Stimulated activated CD8-positive, alpha-beta memory T cell treated with anti-CD3 and anti-CD28 coated beads, Interleukin-12 subunit alpha, Interleukin-12 subunit beta, amount 100 ng/mL, for 1 hour (primary cell): ENCODE results near the gene ATP6V1F.

ENCODE experiments used
- DNase-seq: peaks from one replicate; pipeline ENCODE4 v3.0.0-alpha.2; 2020; ENCODE audit warnings: low read depth

The ATP6V1F gene

GRCh38 chr7:128882134-128882533 is 19.5 kb downstream of the ATP6V1F start:
- no peak for DNase-seq

DNA sequence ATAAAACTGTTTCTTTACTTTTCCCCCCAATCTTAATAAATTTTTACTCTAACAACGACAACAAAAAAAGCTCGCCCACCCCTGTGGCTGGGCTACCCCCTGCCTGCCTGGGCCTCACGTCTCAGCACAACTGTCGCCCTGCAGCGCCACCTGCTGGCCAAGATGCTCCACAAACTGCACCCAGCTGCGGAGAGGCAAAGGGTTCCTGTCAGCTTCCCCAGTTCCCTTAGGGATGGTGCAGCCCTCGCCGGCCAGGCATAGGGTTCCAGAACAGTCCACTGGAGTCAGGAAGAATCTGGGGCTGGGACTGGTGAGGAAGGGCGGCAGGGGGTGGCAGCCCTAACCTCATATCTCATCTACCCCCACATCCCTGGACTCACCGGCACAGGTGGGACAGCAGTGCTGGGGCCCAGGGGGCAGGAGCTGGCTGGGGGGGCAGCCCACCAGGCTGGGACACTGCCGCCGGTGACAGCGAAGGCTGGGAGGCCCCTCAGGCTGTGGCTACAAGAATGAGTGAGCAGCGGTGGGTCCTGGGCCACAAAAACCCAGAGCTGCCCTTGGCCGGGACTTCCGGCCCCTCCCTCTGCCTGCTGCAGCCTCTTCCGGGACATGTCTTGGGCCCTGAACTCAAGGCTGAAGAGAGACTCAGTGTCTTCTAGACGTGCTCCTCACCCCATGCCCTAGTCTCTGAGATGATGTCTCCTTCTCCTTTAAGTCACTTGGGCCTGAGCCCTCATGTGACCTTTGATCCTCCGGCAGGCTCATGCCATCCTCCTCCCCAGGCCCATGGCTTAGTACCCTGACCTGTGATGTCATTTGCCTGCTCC is 21.2 kb downstream of the ATP6V1F start:
- DNase-seq, result peak; percentile 82

GRCh38 chr7:128884561-128885369 is 22.1 kb downstream of the ATP6V1F start:
- DNase-seq, result no peak

GRCh38 chr7:128885370-128886187 is 22.9 kb downstream of the ATP6V1F start:
- no peak for DNase-seq

GRCh38 chr7:128886391-128887168 is 23.9 kb downstream of the ATP6V1F start:
- DNase-seq, result no peak

- no peak for DNase-seq
Measured at GRCh38 chr7:128887169-128888038, 24.7 kb downstream of the ATP6V1F start.

- DNase-seq, result no peak
Measured at GRCh38 chr7:128888039-128888755, 25.5 kb downstream of the ATP6V1F start.

DNA sequence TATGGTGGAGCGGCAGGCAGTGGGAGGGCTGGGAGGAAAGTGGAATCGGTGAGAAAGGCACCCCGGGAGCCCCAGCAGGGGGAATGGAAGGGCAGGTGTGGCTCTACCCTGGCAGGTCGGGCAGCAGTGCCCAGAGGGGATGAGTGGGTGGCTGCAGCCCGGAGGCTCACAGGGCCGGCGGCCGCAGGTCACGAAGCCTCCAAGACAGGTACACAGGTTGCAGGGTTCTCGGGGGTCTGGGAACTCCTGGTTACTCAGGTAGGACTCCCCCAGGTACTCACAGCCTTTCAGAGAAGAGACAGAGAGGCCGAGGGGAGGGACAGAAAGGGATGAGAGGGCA is 26.1 kb downstream of the ATP6V1F start:
- DNase-seq, result no peak

GRCh38 chr7:128889121-128889520 is 26.5 kb downstream of the ATP6V1F start:
- DNase-seq, result no peak

DNA sequence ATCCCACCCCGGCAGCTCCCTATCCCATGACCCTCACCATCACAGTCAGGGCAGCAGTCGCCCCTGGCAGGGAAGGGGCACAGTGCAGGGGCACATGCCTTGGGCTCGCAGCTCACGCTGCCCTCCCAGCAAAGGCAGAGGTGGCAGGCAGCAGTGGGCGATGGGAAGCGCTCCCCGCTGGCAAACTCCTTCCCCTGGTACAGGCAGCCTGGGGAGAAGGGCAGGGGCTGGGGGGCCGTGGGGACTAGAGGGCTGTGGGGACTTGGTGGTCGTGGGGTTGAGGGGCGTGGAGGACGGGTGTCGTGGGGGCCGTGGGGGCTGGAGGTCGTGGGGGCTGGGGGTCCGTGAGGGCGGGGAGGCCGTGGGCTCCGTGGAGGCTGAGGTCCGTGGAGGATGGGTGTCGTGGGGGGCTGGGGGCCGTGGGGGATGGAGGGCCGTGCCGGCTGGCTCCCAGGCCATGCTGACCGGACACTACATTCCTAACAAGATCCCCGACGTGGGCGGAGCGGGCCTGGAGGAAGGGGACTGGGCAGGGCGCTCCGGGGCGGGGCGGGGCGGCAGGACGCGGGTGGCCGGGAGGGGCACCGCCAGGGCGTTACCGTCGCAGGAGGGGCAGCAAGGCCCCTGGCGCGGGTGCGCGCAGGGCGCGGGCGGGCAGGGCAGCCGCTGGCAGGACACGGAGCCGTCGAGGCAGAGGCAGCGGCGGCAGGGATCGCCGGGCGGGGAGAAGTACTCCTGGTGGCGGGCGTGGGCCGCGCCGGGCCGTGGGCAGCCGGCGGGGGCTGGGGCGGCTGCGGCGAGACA is 27.9 kb downstream of the ATP6V1F start:
- no peak for DNase-seq

DNA sequence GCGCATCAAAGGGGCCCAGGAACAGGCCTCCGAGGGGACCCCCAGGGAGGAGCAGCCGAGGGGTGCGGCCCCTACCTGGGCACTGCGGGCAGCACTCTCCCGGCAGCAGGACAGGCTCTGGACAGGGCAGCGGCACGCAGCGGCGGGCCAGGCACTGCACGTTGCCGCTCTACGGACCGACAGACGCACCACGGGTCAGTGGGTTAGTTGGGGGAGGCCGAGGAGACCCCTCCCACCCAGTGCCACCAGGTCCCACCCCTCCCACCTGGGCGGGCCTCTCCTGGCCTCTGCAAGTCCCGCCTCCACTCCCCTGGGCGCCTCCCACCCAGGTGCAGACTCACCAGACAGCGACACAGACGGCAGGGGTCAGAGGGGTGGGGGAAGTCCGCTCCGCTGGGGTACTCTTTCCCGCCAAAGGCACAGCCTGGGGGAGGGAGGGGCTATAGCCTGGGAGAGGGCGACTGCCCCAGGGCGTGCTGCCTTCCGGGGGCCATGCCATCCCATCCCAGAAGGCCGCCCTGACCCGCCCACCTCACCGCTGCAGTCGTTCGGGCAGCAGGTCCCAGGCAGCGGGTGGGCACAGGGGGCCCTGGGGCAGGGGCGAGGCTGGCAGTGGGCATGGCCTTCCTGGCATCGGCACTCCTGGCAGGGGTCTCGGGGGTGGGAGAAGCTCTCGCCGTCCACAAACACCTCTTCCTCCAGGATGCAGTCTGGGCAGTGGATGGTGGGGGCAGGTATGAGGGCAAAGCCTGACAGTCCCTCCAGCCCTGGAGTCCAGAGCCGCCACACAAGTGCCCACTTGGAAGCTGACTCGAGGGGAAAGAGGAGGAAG is 28.7 kb downstream of the ATP6V1F start:
- DNase-seq, result no peak

- no peak for DNase-seq
Measured at GRCh38 chr7:128891942-128892269, 29.2 kb downstream of the ATP6V1F start.

DNA sequence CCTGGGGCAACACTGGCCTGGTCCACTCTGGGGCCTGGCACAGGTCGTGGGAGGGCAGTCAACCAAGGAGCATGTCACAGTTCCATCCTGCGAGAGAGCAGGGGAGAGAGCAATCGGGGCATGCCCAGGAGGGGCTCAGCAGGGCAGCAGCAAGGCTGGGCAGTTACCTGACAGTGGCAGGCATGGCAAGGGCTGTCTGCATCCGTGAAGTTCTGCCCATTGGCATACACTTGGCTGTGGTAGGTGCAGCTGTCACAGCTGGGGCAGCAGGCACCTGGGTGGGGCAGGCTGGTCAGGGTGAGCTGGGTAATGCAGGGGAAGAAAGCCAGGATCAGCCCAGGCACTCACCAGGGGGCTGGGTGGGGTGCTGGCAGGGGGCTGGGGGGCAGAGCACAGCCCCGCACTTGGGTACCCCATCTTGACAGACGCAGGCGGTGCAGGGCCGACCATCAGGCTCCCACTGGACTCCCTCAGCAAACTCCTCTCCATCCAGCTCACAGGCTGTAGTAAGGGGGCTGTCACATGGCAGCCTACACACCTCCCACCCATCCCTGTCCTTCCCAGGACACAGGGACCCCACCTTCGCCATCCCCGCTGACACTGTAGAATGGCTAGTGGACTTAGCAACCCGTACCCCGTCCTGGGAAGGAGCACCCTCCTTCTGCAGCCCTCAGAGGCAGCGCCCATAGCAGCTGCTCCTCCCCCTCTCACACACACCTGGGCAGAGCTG is 30.0 kb downstream of the ATP6V1F start:
- no peak for DNase-seq

DNA sequence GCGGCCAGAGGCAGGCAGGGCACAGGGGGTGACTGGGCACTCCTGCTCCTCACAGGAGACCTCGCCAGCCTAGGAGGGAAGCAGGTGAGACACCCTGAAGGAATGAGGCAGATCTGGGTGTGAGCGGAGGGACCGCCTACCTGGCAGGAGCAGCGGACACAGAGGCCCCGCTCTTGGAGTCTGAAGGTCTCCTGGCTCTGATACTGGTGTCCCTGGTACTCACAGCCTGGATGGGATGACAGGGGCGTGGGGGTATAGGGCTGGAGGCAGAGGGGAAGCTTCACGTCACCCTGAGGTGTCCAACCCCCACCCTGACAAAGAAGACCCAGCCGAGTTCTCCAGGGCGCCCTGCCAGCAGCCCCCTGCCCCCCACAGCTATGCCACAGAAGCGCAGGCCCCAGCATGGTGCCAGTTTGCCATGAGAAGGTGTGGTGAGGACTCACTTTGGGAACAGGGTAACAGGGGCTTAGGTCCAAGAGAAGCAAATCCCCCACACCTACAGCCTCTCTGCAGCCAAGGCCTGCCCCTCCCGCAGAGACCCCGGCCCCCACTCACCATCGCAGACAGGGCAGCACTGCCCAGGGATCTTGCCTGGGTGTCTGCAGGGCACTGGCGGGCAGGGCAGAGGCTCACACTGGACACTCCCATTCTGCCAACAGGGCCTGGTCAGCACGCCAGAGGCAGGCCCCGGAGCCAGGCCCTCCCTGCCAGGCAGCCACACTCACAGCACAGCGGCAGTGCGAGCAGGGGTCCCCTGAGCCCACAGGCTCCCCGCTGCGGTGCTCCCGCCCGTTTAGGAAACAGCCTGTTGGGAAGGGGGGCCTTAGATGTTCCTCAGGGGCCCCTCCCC is 30.8 kb downstream of the ATP6V1F start:
- DNase-seq, result no peak

DNA sequence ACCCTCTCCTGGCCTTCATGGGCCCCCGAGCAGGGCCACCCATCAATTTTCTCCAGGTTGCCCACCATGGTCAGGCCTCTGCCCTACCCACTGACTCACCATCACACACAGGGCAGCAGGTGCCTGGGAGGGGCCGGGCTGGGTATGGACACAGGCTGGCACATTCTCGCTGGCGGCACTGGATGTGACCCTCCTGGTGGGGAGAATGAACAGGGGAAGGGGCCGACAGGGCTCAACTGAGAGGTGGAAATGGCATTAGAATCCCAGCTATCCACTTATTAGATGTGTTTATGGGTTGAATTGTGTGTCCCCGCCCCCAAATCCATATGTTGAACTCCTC is 31.4 kb downstream of the ATP6V1F start:
- DNase-seq, result no peak

- no peak for DNase-seq
Measured at GRCh38 chr7:128895320-128895719, 32.7 kb downstream of the ATP6V1F start.

DNA sequence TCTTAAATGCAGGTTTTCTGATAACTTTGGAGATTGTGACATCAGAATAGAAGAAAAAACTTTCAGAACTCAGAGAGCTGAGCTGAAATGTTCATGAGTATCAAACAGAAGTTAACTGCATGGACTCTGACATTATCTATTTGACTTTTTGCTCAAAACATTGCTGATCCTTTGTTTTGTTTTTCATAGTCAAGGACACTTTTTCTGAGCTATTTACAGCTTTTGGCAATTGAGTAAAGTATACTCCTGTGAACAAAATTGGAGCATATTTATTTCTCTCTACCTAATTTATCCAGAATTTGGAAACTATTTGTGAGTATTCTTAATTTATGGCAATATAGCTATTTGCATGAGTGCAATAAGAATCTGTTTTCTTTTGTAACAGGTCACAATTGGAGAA is 36.7 kb downstream of the ATP6V1F start:
- no peak for DNase-seq
